Measurements from ENCODE around the gene HABP4.

HABP4 gene

DNA sequence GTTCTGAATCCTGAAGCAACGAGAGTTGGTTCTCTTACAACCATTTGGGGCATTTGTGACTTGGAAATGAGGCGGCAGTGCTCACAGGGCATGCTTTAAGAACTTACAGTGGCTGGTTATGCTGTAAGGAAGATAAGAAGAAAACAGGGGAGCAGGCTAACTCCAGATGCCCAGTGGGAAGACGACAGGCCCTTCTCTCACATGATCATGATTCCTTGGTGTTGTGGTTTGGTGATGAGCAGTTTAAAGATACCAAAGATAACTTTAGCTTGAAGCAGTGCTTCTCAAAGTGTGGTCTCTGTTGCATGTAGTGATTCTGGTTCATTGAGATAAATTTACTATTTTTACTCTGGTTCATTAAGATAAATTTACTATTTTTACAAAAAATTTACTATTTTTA, 2.6 kb upstream of the HABP4 start:
- no peak for ATAC-seq (replicated peaks)
- Mint-ChIP-seq H3K4me3 (no peak overlapping the region), H3K27me3 (no peaks in the 10 kb centered on the region), H3K4me1 (ENCODE audit: low read depth in 2 of 2) (peaks cover 8 to 9% of the 10 kb centered on the region in 2 donors), H3K9me3 (no peaks in the 10 kb centered on the region), H3K27ac (no peak overlapping the region), H3K36me3 (ENCODE audit: insufficient read depth) (peaks cover 3% of the 10 kb centered on the region)
- no peak for DNase-seq

DNA sequence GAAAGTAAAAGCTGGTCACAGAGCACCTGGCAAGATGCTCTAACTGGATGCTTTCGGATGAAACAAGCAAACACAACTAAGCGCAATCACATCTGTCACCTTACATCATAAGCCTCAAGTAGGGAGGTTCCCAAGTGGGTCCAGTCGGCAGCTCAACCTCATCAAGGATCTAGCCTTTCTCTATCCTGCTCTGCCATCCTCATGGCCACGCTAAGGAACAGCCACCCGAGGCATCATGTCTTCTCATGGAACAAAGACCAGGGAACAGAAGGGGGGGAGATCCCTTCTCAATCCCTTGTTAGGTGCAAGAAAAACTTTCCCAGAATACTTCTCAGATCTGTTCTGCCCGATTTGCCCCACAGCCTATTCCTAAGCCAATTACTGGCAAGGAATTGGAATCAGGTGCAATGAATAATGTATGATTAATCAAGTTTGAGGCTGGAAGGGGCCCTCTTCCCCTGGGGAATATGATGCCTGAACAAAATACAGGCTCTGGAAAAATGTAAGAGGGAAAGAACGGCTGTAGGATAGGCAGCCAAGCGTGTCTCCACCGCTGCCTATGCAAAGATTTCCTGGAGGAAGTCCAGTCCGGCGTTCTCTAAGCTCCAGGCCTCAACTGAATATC, 1.3 kb upstream of the HABP4 start:
- no peaks in the 10 kb centered on the region for H3K9me3 Mint-ChIP-seq
- H3K27me3 Mint-ChIP-seq: no peaks in the 10 kb centered on the region
- peak overlapping the region in 1 of 2 donors; percentile 86 for H3K4me3 Mint-ChIP-seq
- no peak for ATAC-seq (replicated peaks)
- H3K4me1 Mint-ChIP-seq (ENCODE audit: low read depth in 2 of 2): peaks cover 11 to 13% of the 10 kb centered on the region in 2 donors
- H3K36me3 Mint-ChIP-seq (ENCODE audit: insufficient read depth): peaks cover 3% of the 10 kb centered on the region
- H3K27ac Mint-ChIP-seq: no peak overlapping the region
- DNase-seq: no peak

DNA sequence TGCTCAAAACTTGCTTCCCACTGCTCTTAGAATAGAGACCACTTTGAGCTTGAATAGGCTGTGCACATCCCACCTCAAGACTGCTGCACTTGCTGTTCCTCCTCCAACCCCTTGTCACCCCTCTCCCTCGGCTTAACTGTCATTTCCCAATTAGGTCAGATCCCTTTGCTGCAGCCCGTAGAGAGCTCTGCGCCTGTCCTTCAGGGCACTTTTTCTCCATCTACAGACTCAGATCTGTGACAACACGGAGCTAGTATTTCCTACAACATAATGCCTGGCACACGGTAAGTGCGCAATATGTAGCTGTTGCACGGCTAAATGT, 485 bp upstream of the HABP4 start:
- peaks cover 12 to 14% of the 10 kb centered on the region in 2 donors for H3K4me1 Mint-ChIP-seq (ENCODE audit: low read depth in 2 of 2)
- DNase-seq (no peak), ATAC-seq (replicated peaks) (peak; percentile 20)
- no peaks in the 10 kb centered on the region for H3K27me3 Mint-ChIP-seq
- H3K27ac Mint-ChIP-seq: peak overlapping the region; percentile 10 to 42
- peaks cover 3% of the 10 kb centered on the region for H3K36me3 Mint-ChIP-seq (ENCODE audit: insufficient read depth)
- no peaks in the 10 kb centered on the region for H3K9me3 Mint-ChIP-seq
- peak overlapping the region; percentile 86 to 92 for H3K4me3 Mint-ChIP-seq

DNA sequence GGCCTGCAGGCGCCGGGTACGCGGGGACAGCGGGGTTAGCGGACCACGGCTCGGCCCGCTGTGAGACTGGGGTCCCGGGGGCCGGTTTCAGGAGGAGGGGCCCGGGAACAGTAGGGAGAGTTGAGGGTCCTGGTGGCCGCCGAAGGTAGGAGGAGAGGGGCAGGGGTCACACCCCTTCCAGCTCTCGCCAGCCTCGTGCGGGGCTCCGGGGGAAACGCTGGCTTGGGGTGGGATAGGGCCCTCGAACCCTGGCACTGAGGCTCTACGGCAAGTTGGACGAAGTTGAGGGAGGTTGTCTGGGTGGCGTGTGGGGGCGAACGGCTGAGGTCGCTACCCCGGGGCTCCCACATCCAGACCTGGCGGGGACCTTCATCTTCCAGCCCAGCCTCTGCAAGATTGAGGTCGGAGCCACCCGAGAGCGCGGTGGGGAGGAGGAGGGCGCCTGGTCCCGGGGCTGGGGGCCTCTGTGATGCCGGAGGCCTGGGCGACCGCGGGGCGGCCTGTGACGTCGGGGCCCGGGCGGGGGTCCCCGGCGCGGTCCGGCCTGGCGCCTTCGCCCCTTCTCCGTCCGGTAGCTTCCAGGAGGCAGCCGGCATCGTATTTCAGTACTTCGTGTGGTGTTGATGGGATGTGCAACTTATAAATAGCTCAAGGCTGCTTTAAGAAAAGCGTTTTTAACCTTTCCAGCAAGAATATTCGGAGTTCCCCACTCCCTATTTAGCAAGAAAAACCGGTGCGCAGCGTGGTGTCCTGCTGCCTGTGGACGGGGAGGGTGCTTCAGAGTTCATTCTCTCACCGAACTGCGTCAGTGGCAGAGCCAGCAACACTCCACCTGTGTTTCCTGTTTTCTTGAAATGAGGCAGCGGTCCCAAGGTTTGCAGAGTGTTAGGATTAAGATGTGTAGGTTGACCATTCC, 902 bp downstream of the HABP4 start:
- ATAC-seq (replicated peaks): peak; percentile 26
- H3K4me3 Mint-ChIP-seq: peak overlapping the region; percentile 86 to 92

DNA sequence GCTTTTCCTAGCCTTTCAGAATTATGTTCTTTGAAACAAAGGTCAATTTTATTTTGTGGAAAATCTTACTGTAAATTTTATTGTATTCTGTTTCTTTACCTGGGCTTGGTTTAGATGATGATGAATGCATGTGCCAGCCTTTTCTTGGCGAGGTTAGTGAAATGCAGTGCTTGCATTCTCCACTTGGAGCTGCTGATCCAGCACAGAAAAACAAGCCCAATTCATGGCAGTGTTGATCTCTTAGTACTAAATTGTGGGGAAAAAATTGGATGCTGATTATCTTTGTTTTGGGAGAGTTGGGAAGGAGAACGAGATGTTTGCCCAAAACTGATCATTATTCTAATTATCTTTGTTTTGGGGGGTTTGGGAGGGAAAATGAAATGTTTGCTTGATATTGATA, 3.7 kb downstream of the HABP4 start:
- no peak for DNase-seq
- ATAC-seq (replicated peaks): no peak
- H3K36me3 Mint-ChIP-seq (ENCODE audit: insufficient read depth): peaks cover 8% of the 10 kb centered on the region
- no peaks in the 10 kb centered on the region for H3K27me3 Mint-ChIP-seq
- no peak overlapping the region for H3K4me3 Mint-ChIP-seq
- H3K4me1 Mint-ChIP-seq (ENCODE audit: low read depth in 2 of 2): peaks cover 12 to 14% of the 10 kb centered on the region in 2 donors
- peak overlapping the region in 1 of 2 donors; percentile 2 for H3K27ac Mint-ChIP-seq
- no peaks in the 10 kb centered on the region for H3K9me3 Mint-ChIP-seq

More for the DNA sequence above, 902 bp downstream of the HABP4 start:
- H3K4me1 Mint-ChIP-seq (ENCODE audit: low read depth in 2 of 2): peaks cover 12 to 14% of the 10 kb centered on the region in 2 donors
- H3K36me3 Mint-ChIP-seq (ENCODE audit: insufficient read depth): peaks cover 3% of the 10 kb centered on the region
- peak overlapping the region; percentile 87 to 89 for H3K27ac Mint-ChIP-seq
- H3K27me3 Mint-ChIP-seq: no peaks in the 10 kb centered on the region
- DNase-seq: peak; percentile 30 to 36 (median 30)
- H3K9me3 Mint-ChIP-seq: no peaks in the 10 kb centered on the region

DNA sequence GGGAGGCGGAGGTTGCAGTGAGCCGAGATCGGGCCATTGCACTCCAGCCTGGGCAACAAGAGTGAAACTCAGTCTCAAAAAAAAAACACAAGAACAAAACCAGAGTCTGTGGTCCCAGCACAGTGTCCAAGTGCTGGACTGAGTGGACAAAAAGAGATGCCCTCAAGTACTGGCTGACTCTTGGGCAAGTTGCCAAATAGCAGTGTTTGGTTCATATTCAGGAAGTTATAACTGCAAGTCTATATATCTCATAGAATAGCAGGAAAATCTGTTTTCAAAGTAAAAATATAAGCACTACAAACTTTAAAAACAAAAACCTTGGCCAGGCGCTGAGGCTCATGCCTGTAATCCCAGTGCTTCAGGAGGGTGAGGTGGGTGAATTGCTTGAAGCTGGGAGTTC, 7.3 kb downstream of the HABP4 start:
- no peak for ATAC-seq (replicated peaks)
- Mint-ChIP-seq H3K9me3 (no peaks in the 10 kb centered on the region), H3K4me3 (no peak overlapping the region), H3K4me1 (ENCODE audit: low read depth in 2 of 2) (peaks cover 4 to 7% of the 10 kb centered on the region in 2 donors), H3K27ac (no peak overlapping the region), H3K36me3 (ENCODE audit: insufficient read depth) (peaks cover 8% of the 10 kb centered on the region), H3K27me3 (no peaks in the 10 kb centered on the region)
- DNase-seq: no peak

DNA sequence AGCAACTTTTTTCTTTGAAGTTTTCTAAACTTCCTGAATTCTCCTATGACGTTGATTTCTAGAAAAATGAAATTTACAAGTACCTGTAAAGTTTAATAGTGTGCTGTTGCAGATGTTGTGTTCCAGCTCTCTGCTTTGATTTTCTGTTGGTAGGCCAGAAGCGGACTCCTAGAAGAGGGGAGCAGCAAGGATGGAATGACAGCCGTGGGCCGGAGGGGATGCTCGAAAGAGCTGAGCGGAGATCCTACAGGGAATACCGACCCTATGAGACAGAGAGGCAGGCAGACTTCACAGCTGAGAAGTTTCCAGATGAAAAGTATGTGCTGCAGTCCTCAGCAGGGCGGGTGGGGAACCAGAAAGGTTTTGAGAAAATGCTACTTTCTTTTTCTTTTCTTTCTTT, 8.3 kb downstream of the HABP4 start:
- Mint-ChIP-seq H3K4me1 (ENCODE audit: low read depth in 2 of 2) (peaks cover 2 to 3% of the 10 kb centered on the region in 2 donors), H3K27me3 (no peaks in the 10 kb centered on the region), H3K4me3 (no peak overlapping the region), H3K9me3 (no peaks in the 10 kb centered on the region), H3K36me3 (ENCODE audit: insufficient read depth) (peaks cover 8% of the 10 kb centered on the region), H3K27ac (no peak overlapping the region)
- DNase-seq (no peak), ATAC-seq (replicated peaks) (no peak)

DNA sequence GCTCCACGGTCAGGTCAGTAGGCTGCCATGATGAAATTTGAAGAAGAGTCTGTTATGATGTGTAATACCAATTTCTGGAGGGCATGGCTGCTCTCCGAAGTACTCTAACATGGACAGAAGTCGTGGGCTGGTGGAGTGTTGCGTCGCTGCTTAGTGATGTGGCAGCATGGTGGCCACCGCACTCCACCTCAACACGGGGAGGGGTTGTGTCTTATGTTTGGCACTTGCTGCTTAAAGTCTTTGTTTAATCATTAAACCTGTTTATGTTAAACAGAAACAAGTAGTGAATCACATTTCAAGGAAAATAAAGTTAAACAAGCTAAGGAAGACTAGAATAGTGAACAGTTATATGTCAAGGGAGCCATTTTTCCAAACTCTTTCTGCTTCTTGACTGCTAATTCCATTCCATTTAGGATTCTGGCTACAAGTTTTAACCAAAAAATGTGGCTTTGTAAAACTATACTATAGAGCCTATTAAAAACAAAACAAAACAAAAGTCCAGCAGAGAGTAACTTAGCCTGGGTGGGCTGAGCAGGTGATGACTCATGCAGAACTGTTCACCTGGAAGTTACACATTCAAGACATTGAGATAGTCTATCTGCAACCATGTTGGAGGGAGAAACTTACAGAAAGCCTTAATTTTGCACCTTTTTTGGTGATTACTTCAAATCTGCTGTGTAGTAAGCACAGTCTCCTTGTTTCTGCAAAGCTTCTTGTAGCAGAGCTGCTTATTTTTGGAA, 9.5 kb downstream of the HABP4 start:
- no peak for ATAC-seq (replicated peaks)
- H3K4me3 Mint-ChIP-seq: no peak overlapping the region
- no peaks in the 10 kb centered on the region for H3K27me3 Mint-ChIP-seq
- peaks cover 11% of the 10 kb centered on the region for H3K36me3 Mint-ChIP-seq (ENCODE audit: insufficient read depth)
- DNase-seq: no peak
- peak overlapping the region; percentile 5 to 13 for H3K27ac Mint-ChIP-seq
- no peaks in the 10 kb centered on the region for H3K4me1 Mint-ChIP-seq (ENCODE audit: low read depth in 2 of 2)
- no peaks in the 10 kb centered on the region for H3K9me3 Mint-ChIP-seq

DNA sequence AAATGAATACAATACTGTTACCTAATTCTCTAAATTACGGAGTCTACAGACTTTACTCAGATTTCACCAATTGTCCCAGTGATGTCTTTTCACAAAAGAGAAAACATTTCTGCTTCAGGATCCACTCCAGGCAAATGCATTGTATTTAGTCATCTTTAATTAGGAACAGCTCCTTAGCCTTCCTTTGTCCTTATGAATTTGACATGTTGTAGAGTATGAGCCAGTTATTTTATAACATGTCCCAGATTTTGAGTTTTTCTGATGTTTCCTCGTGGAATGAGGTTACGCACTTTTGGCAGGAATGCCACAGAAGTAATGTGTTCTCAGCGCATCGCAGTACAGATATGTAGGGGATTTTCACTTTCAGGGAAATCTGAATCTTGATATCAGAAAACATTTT, 10.5 kb downstream of the HABP4 start:
- no peaks in the 10 kb centered on the region for H3K4me1 Mint-ChIP-seq (ENCODE audit: low read depth in 2 of 2)

DNA sequence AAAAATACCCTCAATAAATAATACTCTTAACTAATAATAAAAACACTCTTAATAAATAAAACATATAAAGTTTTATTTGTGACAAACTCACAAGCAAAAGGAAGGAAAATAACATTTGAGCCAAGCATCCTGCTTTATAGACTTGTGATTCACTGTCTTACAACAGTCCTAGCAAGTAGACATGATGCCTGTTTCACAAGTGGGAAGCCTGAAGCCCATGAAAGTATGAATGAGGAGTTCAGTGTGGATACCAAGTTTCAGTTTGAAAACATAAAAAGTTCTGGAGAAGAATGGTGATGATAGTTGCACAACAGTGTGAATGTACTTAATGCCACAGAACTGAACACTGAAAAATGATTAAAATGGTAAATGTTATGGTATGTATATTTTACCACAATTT, 10.9 kb downstream of the HABP4 start:
- no peak overlapping the region for H3K4me3 Mint-ChIP-seq
- peaks cover 15% of the 10 kb centered on the region for H3K36me3 Mint-ChIP-seq (ENCODE audit: insufficient read depth)
- H3K27me3 Mint-ChIP-seq: no peaks in the 10 kb centered on the region
- H3K4me1 Mint-ChIP-seq (ENCODE audit: low read depth in 2 of 2): no peaks in the 10 kb centered on the region
- no peak overlapping the region for H3K27ac Mint-ChIP-seq
- no peak for DNase-seq
- H3K9me3 Mint-ChIP-seq: no peaks in the 10 kb centered on the region
- ATAC-seq (replicated peaks): no peak

More for the DNA sequence above, 10.5 kb downstream of the HABP4 start:
- Mint-ChIP-seq H3K4me3 (no peak overlapping the region), H3K36me3 (ENCODE audit: insufficient read depth) (peaks cover 14% of the 10 kb centered on the region), H3K27me3 (no peaks in the 10 kb centered on the region), H3K9me3 (no peaks in the 10 kb centered on the region), H3K27ac (no peak overlapping the region)
- ATAC-seq (replicated peaks): no peak
- no peak for DNase-seq

DNA sequence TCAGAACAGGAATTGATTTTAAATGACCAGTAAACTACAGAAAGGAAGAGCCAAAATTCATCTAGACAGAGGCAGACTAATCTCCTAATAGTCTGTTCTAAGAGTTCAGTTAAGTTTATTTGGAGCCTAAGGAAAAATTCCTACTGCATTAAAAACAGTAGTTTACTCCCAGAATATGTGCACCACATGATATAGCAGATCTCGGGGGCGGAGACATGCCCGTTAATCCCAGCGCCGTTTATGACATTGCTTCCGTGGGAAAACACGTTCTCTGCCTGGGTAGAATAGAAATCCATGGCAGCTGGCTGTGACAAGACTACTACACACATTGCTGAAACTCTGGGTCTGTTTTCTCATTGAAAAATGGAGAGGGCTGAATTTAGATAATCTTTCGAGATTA, 11.4 kb downstream of the HABP4 start:
- Mint-ChIP-seq H3K4me1 (ENCODE audit: low read depth in 2 of 2) (no peaks in the 10 kb centered on the region), H3K27ac (no peak overlapping the region), H3K9me3 (no peaks in the 10 kb centered on the region), H3K4me3 (no peak overlapping the region), H3K27me3 (no peaks in the 10 kb centered on the region), H3K36me3 (ENCODE audit: insufficient read depth) (peaks cover 20% of the 10 kb centered on the region)
- DNase-seq (no peak), ATAC-seq (replicated peaks) (no peak)

DNA sequence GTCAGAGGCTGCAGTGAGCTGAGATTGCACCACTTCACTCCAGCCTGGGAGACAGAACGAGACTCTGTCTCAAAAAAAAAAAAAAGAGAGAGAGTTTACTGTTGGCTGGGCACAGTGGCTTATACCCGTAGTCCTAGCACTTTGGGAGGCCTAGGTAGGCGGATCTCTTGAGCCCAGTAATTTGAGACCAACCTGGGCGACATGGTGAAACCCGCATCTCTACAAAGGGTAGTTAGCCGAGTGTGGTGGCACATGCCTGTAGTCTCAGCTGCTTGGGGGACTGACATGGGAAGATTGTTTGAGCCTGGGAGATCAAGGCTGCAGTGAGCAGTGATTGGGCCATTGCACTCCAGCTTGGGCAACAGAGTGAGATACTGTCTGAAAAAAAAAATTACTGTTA, 12.6 kb downstream of the HABP4 start:
- H3K9me3 Mint-ChIP-seq: no peaks in the 10 kb centered on the region
- no peak overlapping the region for H3K4me3 Mint-ChIP-seq
- peaks cover 32% of the 10 kb centered on the region for H3K36me3 Mint-ChIP-seq (ENCODE audit: insufficient read depth)
- H3K27ac Mint-ChIP-seq: no peak overlapping the region
- no peaks in the 10 kb centered on the region for H3K27me3 Mint-ChIP-seq
- ATAC-seq (replicated peaks) (no peak), DNase-seq (no peak)
- no peaks in the 10 kb centered on the region for H3K4me1 Mint-ChIP-seq (ENCODE audit: low read depth in 2 of 2)

DNA sequence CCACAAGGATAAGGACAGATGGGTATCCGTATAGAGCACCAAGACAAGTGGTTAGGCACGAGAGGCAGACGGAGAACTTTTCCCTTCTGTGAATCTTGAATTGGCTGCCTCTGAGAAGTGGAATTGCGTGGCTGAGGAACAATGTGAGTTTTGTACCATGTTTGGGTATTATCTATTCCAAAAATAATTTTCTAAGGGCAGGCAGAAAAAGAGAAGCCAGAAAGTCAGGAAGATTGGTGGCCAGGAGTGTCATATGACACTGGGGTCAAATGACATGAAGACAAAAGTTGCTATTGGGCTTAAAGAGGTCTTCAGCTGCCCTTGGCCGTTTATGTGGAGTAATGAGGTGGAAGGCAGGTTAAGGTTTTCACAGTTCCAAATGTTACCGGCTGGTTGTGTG, 14.5 kb downstream of the HABP4 start:
- H3K27me3 Mint-ChIP-seq: no peaks in the 10 kb centered on the region
- no peak overlapping the region for H3K4me3 Mint-ChIP-seq
- no peaks in the 10 kb centered on the region for H3K9me3 Mint-ChIP-seq
- peaks cover 42% of the 10 kb centered on the region for H3K36me3 Mint-ChIP-seq (ENCODE audit: insufficient read depth)
- ATAC-seq (replicated peaks) (no peak), DNase-seq (no peak)
- no peaks in the 10 kb centered on the region for H3K4me1 Mint-ChIP-seq (ENCODE audit: low read depth in 2 of 2)
- peak overlapping the region; percentile 15 to 38 for H3K27ac Mint-ChIP-seq

Measured in effector memory CD8-positive, alpha-beta T cell (primary cell).